Breast epithelium (tissue), 4 donors: ENCODE results near the gene SIDT2. TPM values are rescaled to one million over a fixed set of nuclear protein-coding genes. Genes with fewer than 3 reads are reported as not detected.
"Not testable (repeated sequence)": the region's sequence is repeated elsewhere in the genome, so short reads cannot be mapped to it uniquely, and the experiment has no call there.

ENCODE experiments used
- DNase-seq, 2 donors: peaks; one replicate each; pipeline ENCODE4 v3.0.0-alpha.2; 2019; ENCODE audit warnings: low spot score in 2 of 2
- H3K27ac ChIP-seq, 2 donors: fragments of 200-600 bp; sonication (generic) in 1 of 2; one replicate each; pipeline ENCODE4 v1.5.1; 2016 to 2019; ENCODE audit warnings: mild to moderate bottlenecking in 1 of 2
- H3K27me3 ChIP-seq, 2 donors: fragments of 200-600 bp; sonication (generic) in 1 of 2; one replicate each; pipeline versions ENCODE4 v1.5.1 to v1.6.0; 2017 to 2019; ENCODE audit warnings: control low read depth in 1 of 2, mild to moderate bottlenecking in 1 of 2
- H3K36me3 ChIP-seq: fragments of 200-600 bp; one replicate; pipeline ENCODE4 v1.5.1; 2019
- H3K4me1 ChIP-seq, 2 donors: fragments of 200-600 bp; sonication (generic); one replicate each; pipeline ENCODE4 v1.5.1; 2016 to 2019; ENCODE audit warnings: control low read depth in 1 of 2
- H3K4me3 ChIP-seq, 3 donors: fragments of 200-600 bp; sonication (generic); 1 replicate in 2 of 3; 2 replicates in 1 of 3; pipeline ENCODE4 v1.5.1; 2016 to 2019; ENCODE audit warnings: mild to moderate bottlenecking in 3 of 3, moderate library complexity in 2 of 3
- H3K9me3 ChIP-seq, 2 donors: fragments of 200-600 bp; sonication (generic) in 1 of 2; one replicate each; pipeline ENCODE4 v1.5.1; 2016 to 2019; ENCODE audit warnings: control low read depth in 1 of 2
- POLR2A ChIP-seq: fragments of 450-650 bp; IDR thresholded peaks from one replicate; pipeline ENCODE4 v1.6.1; 2016; ENCODE audit warnings: antibody characterized with exemption, mild to moderate bottlenecking, moderate library complexity
- POLR2AphosphoS5 ChIP-seq, 3 donors: sonication (generic); formaldehyde crosslinking; IDR thresholded peaks; one replicate each; pipeline ENCODE4 v1.6.1; 2017; ENCODE audit warnings: antibody characterized with exemption in 3 of 3
- intact Hi-C: fragments of 100-400 bp; cut with DNase I; formaldehyde crosslinking; loops from one replicate; pipeline ENCODE4 v1.15.1; 2023; ENCODE audit warnings: low total_unique reads
- total RNA-seq, 3 donors: library from RNA; depleted of rRNA; stranded (reverse); fragments of >200 nt; gene quantifications; one replicate each; pipeline ENCODE4 v1.1.0, GENCODE V29; 2016
- TF ChIP-seq, protein P1 (sequence below), 3 donors: fragments of 450-650 bp; IDR thresholded peaks; one replicate each; pipeline ENCODE4 v1.5.1; 2016 to 2017; ENCODE audit warnings: antibody characterized with exemption in 3 of 3, mild to moderate bottlenecking in 3 of 3, moderate library complexity in 3 of 3

SIDT2 gene
- total RNA-seq = 10 to 100 TPM; 45.2 to 86.7 (median 49.5) TPM

GRCh38 chr11:117178210-117179034 is at the start of gene SIDT2:
SIDT2 (plus strand) TSS chr11:117178743; CDS start chr11:117179264, 521 bp downstream.
- H3K4me1 ChIP-seq = peaks cover 4% of the 10 kb centered on the region in 2 donors
- H3K27me3 ChIP-seq = no peaks in the 10 kb centered on the region
- peak; percentile 89 to 90 for DNase-seq
- peak within 1 kb of the TSS; percentile 94 to 98 for H3K27ac ChIP-seq
- peak; percentile 79 to 90 (median 80) for TF ChIP-seq POLR2AphosphoS5 (IDR thresholded peaks at IDR 0.05)
- TF ChIP-seq POLR2A = peak; percentile 70
- TF ChIP-seq, protein P1, sequence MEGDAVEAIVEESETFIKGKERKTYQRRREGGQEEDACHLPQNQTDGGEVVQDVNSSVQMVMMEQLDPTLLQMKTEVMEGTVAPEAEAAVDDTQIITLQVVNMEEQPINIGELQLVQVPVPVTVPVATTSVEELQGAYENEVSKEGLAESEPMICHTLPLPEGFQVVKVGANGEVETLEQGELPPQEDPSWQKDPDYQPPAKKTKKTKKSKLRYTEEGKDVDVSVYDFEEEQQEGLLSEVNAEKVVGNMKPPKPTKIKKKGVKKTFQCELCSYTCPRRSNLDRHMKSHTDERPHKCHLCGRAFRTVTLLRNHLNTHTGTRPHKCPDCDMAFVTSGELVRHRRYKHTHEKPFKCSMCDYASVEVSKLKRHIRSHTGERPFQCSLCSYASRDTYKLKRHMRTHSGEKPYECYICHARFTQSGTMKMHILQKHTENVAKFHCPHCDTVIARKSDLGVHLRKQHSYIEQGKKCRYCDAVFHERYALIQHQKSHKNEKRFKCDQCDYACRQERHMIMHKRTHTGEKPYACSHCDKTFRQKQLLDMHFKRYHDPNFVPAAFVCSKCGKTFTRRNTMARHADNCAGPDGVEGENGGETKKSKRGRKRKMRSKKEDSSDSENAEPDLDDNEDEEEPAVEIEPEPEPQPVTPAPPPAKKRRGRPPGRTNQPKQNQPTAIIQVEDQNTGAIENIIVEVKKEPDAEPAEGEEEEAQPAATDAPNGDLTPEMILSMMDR (IDR thresholded peaks at IDR 0.05) = no peak
- intact Hi-C loops = no loop called here
- no peaks in the 10 kb centered on the region for H3K9me3 ChIP-seq
- H3K4me3 ChIP-seq = peak within 1 kb of the TSS; percentile 80 to 97 (median 88)
- H3K36me3 ChIP-seq = no peaks in the 10 kb centered on the region

GRCh38 chr11:117130396-117130795 is 48.1 kb upstream of the SIDT2 start:
- H3K27ac ChIP-seq, H3K4me1 ChIP-seq, H3K9me3 ChIP-seq, DNase-seq, intact Hi-C loops, H3K4me3 ChIP-seq, H3K27me3 ChIP-seq, H3K36me3 ChIP-seq: not testable (repeated sequence)

DNA sequence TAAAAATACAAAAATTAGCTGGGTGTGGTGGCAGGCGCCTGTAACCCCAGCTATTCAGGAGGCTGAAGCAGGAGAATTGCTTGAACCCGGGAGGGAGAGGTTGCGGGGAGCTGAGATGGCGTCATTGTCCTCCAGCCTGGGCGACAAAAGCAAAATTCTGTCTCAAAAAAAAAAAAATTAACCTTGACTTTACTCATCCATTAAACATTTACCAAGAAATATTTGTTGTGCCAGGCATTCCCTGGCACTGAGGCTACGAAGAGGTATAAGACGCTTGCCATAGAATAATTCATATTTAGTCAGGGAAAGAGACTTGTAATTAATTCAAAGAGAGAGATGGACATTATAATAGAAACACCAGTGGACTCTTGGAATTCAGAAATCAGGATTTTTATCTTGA is 47.7 kb upstream of the SIDT2 start:
- TF ChIP-seq, protein P1 (IDR thresholded peaks at IDR 0.05) = no peak
- TF ChIP-seq POLR2AphosphoS5 (IDR thresholded peaks at IDR 0.05) = no peak
- no peak for TF ChIP-seq POLR2A
- intact Hi-C loops = no loop called here
- no peaks in the 10 kb centered on the region for H3K27me3 ChIP-seq
- DNase-seq = no peak
- H3K4me1 ChIP-seq = no peaks in the 10 kb centered on the region
- no peaks in the 10 kb centered on the region for H3K9me3 ChIP-seq
- H3K27ac ChIP-seq = no peak overlapping the region
- no peaks in the 10 kb centered on the region for H3K36me3 ChIP-seq
- no peak overlapping the region for H3K4me3 ChIP-seq

- intact Hi-C loops = no loop called here
These were observed 44.1 kb upstream of the SIDT2 start for GRCh38 chr11:117134431-117134830.

DNA sequence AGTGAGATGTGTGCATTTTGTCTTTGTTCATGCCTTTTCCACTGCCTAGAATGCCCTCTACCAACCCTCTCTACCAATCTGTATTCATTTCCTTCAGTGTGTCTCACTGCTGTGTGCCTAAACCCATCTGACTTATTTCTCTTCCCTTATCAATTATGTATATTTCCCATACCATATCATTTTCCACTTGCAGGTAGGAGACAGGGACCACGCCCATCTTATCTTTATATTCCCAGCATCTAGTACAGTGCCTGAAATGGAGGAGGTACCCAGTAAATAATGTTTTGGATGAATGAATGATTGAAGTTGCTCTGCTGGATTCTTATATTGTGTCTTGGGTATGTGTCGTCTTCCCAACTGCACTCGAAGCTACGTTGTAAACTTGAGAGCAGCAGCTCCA is 43.6 kb upstream of the SIDT2 start:
- H3K27ac ChIP-seq, H3K27me3 ChIP-seq, DNase-seq, H3K36me3 ChIP-seq, H3K9me3 ChIP-seq, H3K4me1 ChIP-seq, H3K4me3 ChIP-seq, intact Hi-C loops: not testable (repeated sequence)

More at GRCh38 chr11:117134431-117134830, 44.1 kb upstream of the SIDT2 start:
- Histone ChIP-seq H3K9me3 (no peaks in the 10 kb centered on the region), H3K36me3 (no peaks in the 10 kb centered on the region), H3K4me3 (no peak overlapping the region), H3K27me3 (no peaks in the 10 kb centered on the region), H3K4me1 (no peaks in the 10 kb centered on the region), H3K27ac (no peak overlapping the region)
- no peak for DNase-seq
- TF ChIP-seq, protein P1 (IDR thresholded peaks at IDR 0.05) = no peak
- TF ChIP-seq POLR2AphosphoS5 (IDR thresholded peaks at IDR 0.05) = no peak
- no peak for TF ChIP-seq POLR2A

DNA sequence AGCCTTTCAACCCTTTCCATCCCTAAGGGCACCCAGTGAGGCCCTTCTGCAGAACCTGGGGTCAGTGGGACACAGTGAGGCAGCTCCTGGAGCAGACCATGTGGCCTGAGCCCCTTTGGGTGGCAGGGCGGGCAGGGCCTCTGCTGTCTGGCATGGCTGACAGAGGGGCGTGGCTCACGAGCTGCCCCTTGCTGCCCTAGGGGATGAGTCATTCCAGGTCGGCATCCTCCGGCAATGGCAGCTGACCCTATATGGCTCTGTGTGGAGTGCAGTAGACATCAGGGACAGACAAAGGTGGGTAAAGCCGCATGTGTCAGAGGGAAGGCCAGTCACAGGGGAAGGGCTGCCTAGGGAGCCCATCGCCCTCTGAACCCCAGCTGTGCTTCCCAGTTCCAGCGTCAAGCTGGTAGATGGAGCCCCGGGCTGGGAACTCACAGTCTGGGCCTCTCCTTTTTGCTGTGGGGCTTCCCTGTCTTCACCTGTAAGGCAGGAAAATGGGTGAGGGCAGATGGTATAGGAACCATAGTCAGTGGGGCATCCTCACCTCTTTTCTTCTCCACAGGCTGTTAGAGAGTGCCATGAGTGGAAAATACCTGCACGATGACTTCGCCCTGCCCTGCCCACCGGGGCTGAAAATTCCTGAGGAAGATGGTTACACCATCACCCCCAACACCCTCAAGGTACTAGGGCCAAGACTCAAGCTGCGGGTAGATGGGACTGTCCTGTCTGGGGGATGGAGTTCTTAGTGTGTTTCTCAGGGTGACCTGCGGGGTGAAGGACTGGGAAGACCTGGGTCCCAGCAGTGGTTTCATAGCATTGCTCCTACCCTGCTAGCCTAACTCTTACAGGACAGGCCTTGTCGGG is 41.1 kb upstream of the SIDT2 start:
- H3K27me3 ChIP-seq, H3K36me3 ChIP-seq, H3K27ac ChIP-seq, H3K4me3 ChIP-seq, H3K4me1 ChIP-seq, intact Hi-C loops, DNase-seq, H3K9me3 ChIP-seq: not testable (repeated sequence)
